Measurements from ENCODE around the gene EXOSC5. TPM values are rescaled to one million over a fixed set of nuclear protein-coding genes. Genes with fewer than 3 reads are reported as not detected.

EXOSC5 gene
- total RNA-seq, 1 experiment from 2014 or later, result 25.2 TPM

DNA sequence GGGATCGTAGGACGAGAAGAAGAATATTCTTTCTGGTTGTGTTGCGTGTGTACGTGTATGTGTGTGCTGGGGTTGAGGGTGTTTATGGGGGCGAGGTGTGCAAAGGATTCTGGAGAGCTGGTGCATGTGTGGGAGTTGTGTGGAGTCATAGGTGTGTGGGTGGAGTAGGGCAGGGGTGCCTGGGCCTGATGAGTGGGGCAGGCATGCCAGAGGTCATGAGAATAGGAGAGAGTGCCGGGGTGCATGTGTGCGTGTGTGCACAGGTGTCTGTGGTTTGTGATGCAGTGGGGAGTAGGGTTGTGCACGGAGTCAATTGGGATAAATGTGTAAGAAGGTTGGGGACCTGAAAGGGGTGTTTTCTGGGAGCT is 20.2 kb downstream of the EXOSC5 start:
- Histone ChIP-seq H3K4me3 (ENCODE audit: low read depth in 2 of 2, low read length in 2 of 2) (peak overlapping the region in 1 of 2 experiments; percentile 47; a peak in 3 of 4 replicates), H3K27me3 (ENCODE audit: control insufficient read depth, insufficient read depth, low read length) (no peaks in the 10 kb centered on the region), H3K36me3 (ENCODE audit: control insufficient read depth, insufficient read depth, low read length) (no peaks in the 10 kb centered on the region), H3K9me3 (ENCODE audit: control insufficient read depth, insufficient read depth, low read depth, low read length) (no peaks in the 10 kb centered on the region), H3K4me1 (ENCODE audit: control insufficient read depth, insufficient read depth, low read length) (peaks cover 4% of the 10 kb centered on the region; the same call in 1 of the 2 replicates), H3K27ac (ENCODE audit: low read length) (no peak overlapping the region)
- 0 out of 2 replicates have a peak, but pooled peaks have one; percentile 13 for ATAC-seq
- in situ Hi-C loops (cut with HindIII; ENCODE audit: low pct_unique_long_range_greater_than_20kb, low sequenced_read_pairs) (no loop called here), intact Hi-C loops (cut with micrococcal nuclease; ENCODE audit: unreplicated experiment) (no loop called here)
- POLR2A ChIA-PET, result no interaction called here
- CTCF ChIA-PET, result no interaction called here
- TF ChIP-seq POLR2AphosphoS5 (IDR thresholded peaks at IDR 0.05; ENCODE audit: low read depth, low read length) (no peak), TCF7L2 (IDR thresholded peaks at IDR 0.05; ENCODE audit: low read depth, low read length) (no peak), SIN3A (IDR thresholded peaks at IDR 0.05; ENCODE audit: borderline replicate concordance, insufficient read depth, low read depth, low read length) (no peak), REST (IDR thresholded peaks at IDR 0.05; ENCODE audit: insufficient read depth in 1 of 2, low read depth in 2 of 2, low read length in 1 of 2) (no peak)
- TF ChIP-seq, protein P1, sequence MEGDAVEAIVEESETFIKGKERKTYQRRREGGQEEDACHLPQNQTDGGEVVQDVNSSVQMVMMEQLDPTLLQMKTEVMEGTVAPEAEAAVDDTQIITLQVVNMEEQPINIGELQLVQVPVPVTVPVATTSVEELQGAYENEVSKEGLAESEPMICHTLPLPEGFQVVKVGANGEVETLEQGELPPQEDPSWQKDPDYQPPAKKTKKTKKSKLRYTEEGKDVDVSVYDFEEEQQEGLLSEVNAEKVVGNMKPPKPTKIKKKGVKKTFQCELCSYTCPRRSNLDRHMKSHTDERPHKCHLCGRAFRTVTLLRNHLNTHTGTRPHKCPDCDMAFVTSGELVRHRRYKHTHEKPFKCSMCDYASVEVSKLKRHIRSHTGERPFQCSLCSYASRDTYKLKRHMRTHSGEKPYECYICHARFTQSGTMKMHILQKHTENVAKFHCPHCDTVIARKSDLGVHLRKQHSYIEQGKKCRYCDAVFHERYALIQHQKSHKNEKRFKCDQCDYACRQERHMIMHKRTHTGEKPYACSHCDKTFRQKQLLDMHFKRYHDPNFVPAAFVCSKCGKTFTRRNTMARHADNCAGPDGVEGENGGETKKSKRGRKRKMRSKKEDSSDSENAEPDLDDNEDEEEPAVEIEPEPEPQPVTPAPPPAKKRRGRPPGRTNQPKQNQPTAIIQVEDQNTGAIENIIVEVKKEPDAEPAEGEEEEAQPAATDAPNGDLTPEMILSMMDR (IDR thresholded peaks at IDR 0.05), result no peak
- no peak for DNase-seq (ENCODE audit: low read depth, low spot score)
- no TSS peak for BruUV-seq (replicated peaks)

GRCh38 chr19:41376241-41376997 is 20.7 kb downstream of the EXOSC5 start, which contains the start of gene TMEM91:
TSS of gene TMEM91 (plus strand) at chr19:41376533. CDS start at chr19:41378310, 1,777 bp downstream.
- peak; percentile 55 for ATAC-seq

More at GRCh38 chr19:41376241-41376997, 20.7 kb downstream of the EXOSC5 start, which contains the start of gene TMEM91:
- no TSS peak for BruUV-seq (replicated peaks)
- no peak for DNase-seq (ENCODE audit: low read depth, low spot score)
- intact Hi-C loops (cut with micrococcal nuclease; ENCODE audit: unreplicated experiment) (no loop called here), in situ Hi-C loops (cut with HindIII; ENCODE audit: low pct_unique_long_range_greater_than_20kb, low sequenced_read_pairs) (no loop called here)
- no peaks in the 10 kb centered on the region for H3K27me3 ChIP-seq (ENCODE audit: control insufficient read depth, insufficient read depth, low read length)
- CTCF ChIA-PET, result no interaction called here
- TF ChIP-seq, protein P1 (IDR thresholded peaks at IDR 0.05), result no peak
- TF ChIP-seq REST (IDR thresholded peaks at IDR 0.05; ENCODE audit: insufficient read depth in 1 of 2, low read depth in 2 of 2, low read length in 1 of 2) (no peak), POLR2AphosphoS5 (IDR thresholded peaks at IDR 0.05; ENCODE audit: low read depth, low read length) (no peak; the same call in 1 of the 2 replicates)
- H3K9me3 ChIP-seq (ENCODE audit: control insufficient read depth, insufficient read depth, low read depth, low read length), result no peaks in the 10 kb centered on the region
- peak within 1 kb of the TSS; percentile 32 to 47 for H3K4me3 ChIP-seq (ENCODE audit: low read depth in 2 of 2, low read length in 2 of 2)
- H3K36me3 ChIP-seq (ENCODE audit: control insufficient read depth, insufficient read depth, low read length), result no peaks in the 10 kb centered on the region
- POLR2A ChIA-PET, result no interaction called here
- peak within 1 kb of the TSS; percentile 23; the same call in 1 of the 2 replicates for H3K27ac ChIP-seq (ENCODE audit: low read length)
- peaks cover 4% of the 10 kb centered on the region; the same call in 1 of the 2 replicates for H3K4me1 ChIP-seq (ENCODE audit: control insufficient read depth, insufficient read depth, low read length)

All from Panc1 (cell line).